Endothelial cell of umbilical vein (primary cell): ENCODE measurements around the gene NDUFS4. TPM values are rescaled to one million over a fixed set of nuclear protein-coding genes. Genes with fewer than 3 reads are reported as not detected.

Experiments
- BruUV-seq: library from RNA; stranded (reverse); fragments of 400-500 nt; replicated peaks from 2 replicates; lab custom pipeline; 2021; lab: Mats Ljungman, UMichigan
- CTCF ChIA-PET: fragments of 300-600, 350-600 bp; sonication (Branson Sonifier 250); formaldehyde crosslinking; loops from one replicate; lab custom pipeline; 2021; ENCODE audit warnings: antibody characterized with exemption, inconsistent platforms; lab: Charles Lee
- POLR2A ChIA-PET: fragments of 300-600, 350-600 bp; sonication (Branson Sonifier 250); formaldehyde crosslinking; loops from one replicate; lab custom pipeline; 2021; ENCODE audit warnings: antibody characterized with exemption, inconsistent platforms; lab: Charles Lee
- DNase-seq: peaks from one replicate; pipeline ENCODE4 v3.0.0-alpha.2; 2011; ENCODE audit warnings: low read depth, low spot score
- FAIRE-seq: peaks from 2 replicates; lab custom pipeline; 2011; peaks lifted over from hg19 to GRCh38; lab: Jason Lieb, UNC
- H2AFZ ChIP-seq: 2 replicates; pipeline ENCODE4 v1.6.0; 2012; ENCODE audit warnings: low read depth, low read length, control low read depth, inconsistent platforms
- H3K27ac ChIP-seq: 2 replicates; pipeline ENCODE4 v1.5.1; 2011; ENCODE audit warnings: low read depth, mild to moderate bottlenecking, control low read depth, low read length, moderate library complexity; ENCODE audit not compliant: insufficient read depth
- H3K27me3 ChIP-seq, 2 experiments: 2 replicates each; pipeline versions ENCODE4 v1.6.0 to v1.6.1; 2011; ENCODE audit warnings: low read length in 2 of 2, mixed read lengths in 1 of 2; ENCODE audit not compliant: control insufficient read depth in 2 of 2, insufficient read depth in 2 of 2
- H3K36me3 ChIP-seq, 2 experiments: 2 replicates in 1 of 2; 3 replicates in 1 of 2; pipeline ENCODE4 v1.5.1; 2011; ENCODE audit warnings: low read length in 2 of 2, mild to moderate bottlenecking in 1 of 2, moderate library complexity in 1 of 2; ENCODE audit not compliant: control insufficient read depth in 2 of 2, insufficient read depth in 2 of 2; ENCODE audit errors: extremely low read depth in 1 of 2
- H3K4me1 ChIP-seq: 3 replicates; pipeline ENCODE4 v1.5.1; 2011; ENCODE audit warnings: mild to moderate bottlenecking, low read length; ENCODE audit not compliant: control insufficient read depth, insufficient read depth; ENCODE audit errors: extremely low read depth
- H3K4me2 ChIP-seq: 2 replicates; pipeline ENCODE4 v1.6.1; 2011; ENCODE audit warnings: low read length, control low read depth, mixed read lengths; ENCODE audit not compliant: insufficient read depth
- H3K4me3 ChIP-seq, 3 experiments: fragments of 200-600 bp in 1 of 3; sonication (generic), shearing (Covaris generic) in 1 of 3; replicated peaks in 1 of 3; 2 replicates each; pipeline ENCODE4 v1.5.1; 2011 to 2016; ENCODE audit warnings: control low read depth in 3 of 3, low read length in 3 of 3, mild to moderate bottlenecking in 2 of 3, inconsistent platforms in 1 of 3, low read depth in 1 of 3, moderate library complexity in 1 of 3; ENCODE audit not compliant: insufficient read depth in 1 of 3
- H3K79me2 ChIP-seq: 2 replicates; pipeline ENCODE4 v1.6.0; 2012; ENCODE audit warnings: low read length, inconsistent platforms; ENCODE audit not compliant: control insufficient read depth, insufficient read depth
- H3K9ac ChIP-seq: replicated peaks from 2 replicates; pipeline ENCODE3; 2011; ENCODE audit warnings: low read length, control low read depth; ENCODE audit not compliant: insufficient read depth; ENCODE audit errors: extremely low read depth
- H3K9me1 ChIP-seq: replicated peaks from 3 replicates; pipeline ENCODE4 v1.6.0; 2011; ENCODE audit warnings: mild to moderate bottlenecking, low read length; ENCODE audit not compliant: control insufficient read depth, insufficient read depth; ENCODE audit errors: extremely low read depth
- H3K9me3 ChIP-seq: replicated peaks from 2 replicates; pipeline ENCODE4 v1.5.1; 2012; ENCODE audit warnings: low read length, inconsistent platforms; ENCODE audit not compliant: control insufficient read depth, insufficient read depth
- H4K20me1 ChIP-seq: replicated peaks from 2 replicates; pipeline ENCODE3; 2011; ENCODE audit warnings: mild to moderate bottlenecking, low read length; ENCODE audit not compliant: control insufficient read depth, insufficient read depth; ENCODE audit errors: extremely low read depth
- EZH2 ChIP-seq: IDR thresholded peaks from 2 replicates; pipeline ENCODE4 v1.6.1; 2012; ENCODE audit warnings: borderline replicate concordance, low read depth, mild to moderate bottlenecking, moderate library complexity, low read length, inconsistent platforms; ENCODE audit not compliant: severe bottlenecking
- FOS ChIP-seq: IDR thresholded peaks from 2 replicates; pipeline ENCODE4 v1.6.1; 2011; ENCODE audit warnings: mild to moderate bottlenecking, low read length, moderate library complexity, borderline replicate concordance; ENCODE audit not compliant: insufficient read depth
- GATA2 ChIP-seq: IDR thresholded peaks from 2 replicates; pipeline ENCODE4 v1.7.0; 2011; ENCODE audit warnings: low read depth, mild to moderate bottlenecking, moderate library complexity, mixed read lengths, low read length; ENCODE audit not compliant: insufficient read length, insufficient read depth
- MYC ChIP-seq: IDR thresholded peaks from one replicate; pipeline ENCODE4 v1.6.1; 2011; ENCODE audit warnings: mild to moderate bottlenecking, low read depth, low read length
- POLR2A ChIP-seq: IDR thresholded peaks from 2 replicates; pipeline ENCODE4 v1.6.1; 2012; ENCODE audit warnings: low read depth, mild to moderate bottlenecking, control low read depth, low read length
- POLR2AphosphoS5 ChIP-seq: IDR thresholded peaks from 2 replicates; pipeline ENCODE4 v1.6.1; 2012; ENCODE audit warnings: low read depth, mild to moderate bottlenecking, control low read depth, low read length, moderate library complexity; ENCODE audit not compliant: insufficient read depth
- dilution Hi-C: fragments of 300-500 bp; cut with MboI; formaldehyde crosslinking; loops from one replicate; pipeline ENCODE4 v1.15.0; 2019; ENCODE audit warnings: low sequenced_read_pairs; ENCODE audit not compliant: extremely low pct_ligation_motif_present
- intact Hi-C: fragments of 100-400 bp; cut with micrococcal nuclease; formaldehyde crosslinking; loops from one replicate; pipeline ENCODE4 v1.10.0; 2022
- polyA plus RNA-seq, 4 experiments: library from polyadenylated mRNA; depleted of rRNA in 3 of 4; stranded (reverse) in 3 of 4; unstranded in 1 of 4; fragments of >200 nt; gene quantifications; 2 replicates each; pipeline versions ENCODE4 v1.2.1 to v1.2.3, GENCODE V29; 2011 to 2012; ENCODE audit warnings: missing spikeins in 1 of 4
- total RNA-seq: library from RNA; stranded (reverse); gene quantifications from 2 replicates; pipeline ENCODE4 v1.2.3, GENCODE V29; 2021
- TF ChIP-seq, protein P1 (sequence below), 2 donors: IDR thresholded peaks; 1 replicate in 1 of 2; 2 replicates in 1 of 2; pipeline ENCODE4 v1.5.1; 2011; ENCODE audit warnings: low read length in 2 of 2, mild to moderate bottlenecking in 2 of 2, moderate library complexity in 2 of 2, control low read depth in 1 of 2, inconsistent platforms in 1 of 2, low read depth in 1 of 2; ENCODE audit not compliant: insufficient read depth in 1 of 2; ENCODE audit errors: extremely low read depth in 1 of 2
- TF ChIP-seq, protein P2 (sequence below): IDR thresholded peaks from 2 replicates; pipeline ENCODE4 v1.6.1; 2011; ENCODE audit not compliant: insufficient read depth, insufficient read length

The NDUFS4 gene
- total and polyA plus RNA-seq, 2 donors (not counting 3 experiments of a cell fraction or from before 2014, with no cell fraction given), result 70.4 to 76.2 TPM

DNA sequence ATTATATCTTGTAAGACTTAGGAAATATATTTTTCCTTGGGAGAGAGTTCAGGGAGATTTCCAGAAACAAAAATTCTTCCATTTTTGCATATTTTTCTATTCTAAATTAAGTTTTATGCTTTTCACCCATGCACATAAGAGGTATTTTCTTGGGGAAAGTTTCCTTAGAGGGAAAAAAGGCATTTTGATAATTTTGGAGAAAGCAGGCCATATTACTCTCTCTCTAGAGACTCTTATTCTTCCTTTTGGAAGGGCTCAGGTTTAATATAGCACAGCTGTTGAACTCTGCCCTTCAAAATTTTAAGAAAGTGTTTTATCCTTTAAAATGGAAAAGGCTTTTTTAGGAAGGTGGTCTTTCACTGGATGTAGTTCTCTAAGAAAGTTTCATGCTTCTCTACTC lies 8.0 kb downstream of the NDUFS4 start:
- no peaks in the 10 kb centered on the region for H3K9me1 ChIP-seq
- H3K79me2 ChIP-seq, result peaks cover 55% of the 10 kb centered on the region
- no peak overlapping the region for H2AFZ ChIP-seq
- peaks cover 10% of the 10 kb centered on the region for H3K4me1 ChIP-seq
- CTCF ChIA-PET, result interaction anchor here (1.3 kb wide), 1 partner anchor 14 kb away, joined by 5 read pairs; no protein-coding TSS in a partner anchor
- no peak overlapping the region for H3K9ac ChIP-seq
- intact Hi-C loops, result no loop called here
- no peaks in the 10 kb centered on the region for H3K36me3 ChIP-seq
- H3K4me2 ChIP-seq, result no peak overlapping the region
- TF ChIP-seq FOS, result no peak
- no peak for TF ChIP-seq EZH2
- no peak for TF ChIP-seq POLR2AphosphoS5
- no peak for TF ChIP-seq GATA2
- no peak for TF ChIP-seq POLR2A
- TF ChIP-seq, protein P1, sequence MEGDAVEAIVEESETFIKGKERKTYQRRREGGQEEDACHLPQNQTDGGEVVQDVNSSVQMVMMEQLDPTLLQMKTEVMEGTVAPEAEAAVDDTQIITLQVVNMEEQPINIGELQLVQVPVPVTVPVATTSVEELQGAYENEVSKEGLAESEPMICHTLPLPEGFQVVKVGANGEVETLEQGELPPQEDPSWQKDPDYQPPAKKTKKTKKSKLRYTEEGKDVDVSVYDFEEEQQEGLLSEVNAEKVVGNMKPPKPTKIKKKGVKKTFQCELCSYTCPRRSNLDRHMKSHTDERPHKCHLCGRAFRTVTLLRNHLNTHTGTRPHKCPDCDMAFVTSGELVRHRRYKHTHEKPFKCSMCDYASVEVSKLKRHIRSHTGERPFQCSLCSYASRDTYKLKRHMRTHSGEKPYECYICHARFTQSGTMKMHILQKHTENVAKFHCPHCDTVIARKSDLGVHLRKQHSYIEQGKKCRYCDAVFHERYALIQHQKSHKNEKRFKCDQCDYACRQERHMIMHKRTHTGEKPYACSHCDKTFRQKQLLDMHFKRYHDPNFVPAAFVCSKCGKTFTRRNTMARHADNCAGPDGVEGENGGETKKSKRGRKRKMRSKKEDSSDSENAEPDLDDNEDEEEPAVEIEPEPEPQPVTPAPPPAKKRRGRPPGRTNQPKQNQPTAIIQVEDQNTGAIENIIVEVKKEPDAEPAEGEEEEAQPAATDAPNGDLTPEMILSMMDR (IDR thresholded peaks at IDR 0.05; ENCODE audit: extremely low read depth in 1 of 2, insufficient read depth in 1 of 2, low read depth in 1 of 2, low read length in 2 of 2), result no peak
- TF ChIP-seq MYC, result no peak
- TF ChIP-seq, protein P2, sequence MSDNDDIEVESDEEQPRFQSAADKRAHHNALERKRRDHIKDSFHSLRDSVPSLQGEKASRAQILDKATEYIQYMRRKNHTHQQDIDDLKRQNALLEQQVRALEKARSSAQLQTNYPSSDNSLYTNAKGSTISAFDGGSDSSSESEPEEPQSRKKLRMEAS, result no peak
- no peak overlapping the region for H3K27ac ChIP-seq
- H3K4me3 ChIP-seq, result no peak overlapping the region
- DNase-seq (no peak), FAIRE-seq (no peak)
- H3K9me3 ChIP-seq, result no peaks in the 10 kb centered on the region
- no TSS peak for BruUV-seq
- dilution Hi-C loops, result no loop called here
- peaks cover 24% of the 10 kb centered on the region for H4K20me1 ChIP-seq
- no peaks in the 10 kb centered on the region for H3K27me3 ChIP-seq
- POLR2A ChIA-PET, result no interaction called here
